Activated naive CD4-positive, alpha-beta T cell (primary cell): ENCODE results near the gene FHIP1A.
A peak's percentile ranks its signal among the peaks of the same experiment; 100 is the strongest.
"Not testable (repeated sequence)": the region's sequence is repeated elsewhere in the genome, so short reads cannot be mapped to it uniquely, and the experiment has no call there.

ENCODE experiments used
- DNase-seq, 4 experiments: peaks; one replicate each; lab custom pipeline; 2025; lab: John Stamatoyannopoulos, UW

The FHIP1A gene

DNA sequence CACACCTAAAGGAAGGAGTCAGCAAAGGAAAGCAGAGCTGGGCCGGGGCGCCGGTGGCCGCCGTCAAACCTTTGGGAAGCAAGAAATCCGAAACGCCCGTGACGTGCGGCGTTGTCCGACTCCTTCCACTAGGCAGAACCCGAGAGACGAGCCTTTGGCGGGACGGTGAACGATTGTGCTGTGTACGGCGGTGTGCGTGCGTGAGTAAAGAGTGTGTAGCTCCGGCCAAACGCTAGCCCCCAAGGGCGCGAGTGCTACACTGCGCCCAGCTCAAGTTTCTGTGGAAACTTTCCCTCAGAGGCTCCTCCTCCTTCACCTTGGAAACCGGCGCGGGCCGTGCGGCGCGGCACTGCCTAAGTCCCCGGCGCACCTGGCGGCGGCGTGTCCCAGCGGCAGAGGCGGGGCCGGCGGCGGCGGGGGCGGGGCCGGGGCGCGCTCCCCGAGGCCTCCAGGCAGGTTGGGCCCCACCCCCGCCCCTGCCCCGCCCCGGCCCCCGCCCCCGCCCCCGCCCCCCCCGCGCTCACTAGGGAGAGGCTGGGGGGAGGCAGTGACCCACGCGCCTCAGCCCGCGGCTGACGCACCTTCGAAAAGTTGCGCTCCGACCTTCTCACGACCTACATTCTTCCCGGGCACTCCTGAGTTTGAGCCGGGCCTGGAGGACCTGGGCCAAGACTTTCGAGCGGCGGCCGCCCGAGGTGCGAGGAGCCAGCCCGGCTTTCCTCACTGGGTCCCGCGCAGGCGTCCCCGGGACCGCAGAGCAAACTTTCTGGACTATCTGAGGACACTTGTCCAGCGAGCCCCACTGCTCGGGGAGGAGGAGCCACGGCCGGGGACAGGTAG lies at the start of gene FHIP1A:
TSS of gene FHIP1A (plus strand) at position 547 of the 840 bp plus-strand sequence. CDS start 157,084 bp downstream, outside the sequence.
- peak; percentile 22 to 83 (median 60) for DNase-seq

DNA sequence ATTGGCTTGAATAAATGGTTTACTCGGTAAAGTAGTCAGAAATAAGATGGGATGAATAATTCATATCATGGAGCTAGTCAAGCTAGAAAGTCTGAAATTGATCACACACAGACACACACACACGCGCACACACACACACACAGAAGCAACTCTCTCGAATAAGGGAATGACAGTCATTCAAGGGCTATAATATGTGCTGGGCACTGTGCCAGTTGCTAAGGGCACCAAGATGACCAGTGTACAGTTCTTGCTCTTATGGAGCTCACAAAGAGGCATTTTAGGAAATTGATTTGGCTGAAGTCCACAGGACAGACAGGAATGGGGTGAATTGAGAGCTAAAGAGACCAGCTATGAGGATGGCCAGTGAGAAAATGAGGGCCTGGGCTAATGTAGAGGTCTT lies 49.4 kb upstream of the FHIP1A start:
- no peak for DNase-seq

GRCh38 chr4:151361126-151361525 lies 47.9 kb upstream of the FHIP1A start:
- no peak for DNase-seq

DNA sequence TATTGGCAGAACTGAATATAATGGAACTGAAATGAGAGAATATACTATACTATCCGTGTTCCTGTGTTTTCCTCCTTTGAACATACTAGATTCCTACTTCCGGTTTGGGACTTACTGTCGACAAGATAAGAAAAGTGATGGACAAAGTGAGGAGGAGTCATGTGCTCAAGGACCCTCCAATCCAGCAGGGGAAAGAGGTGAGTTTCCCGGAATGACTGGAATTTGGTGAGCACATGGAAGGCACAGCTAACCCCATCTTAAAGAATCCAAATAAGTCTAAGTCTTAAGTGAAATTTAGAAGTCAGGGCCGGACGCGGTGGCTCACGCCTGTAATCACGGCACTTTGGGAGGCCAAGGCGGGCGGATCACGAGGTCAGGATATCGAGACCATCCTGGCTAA lies 47.0 kb upstream of the FHIP1A start:
- DNase-seq, result no peak

GRCh38 chr4:151362404-151363164 lies 46.4 kb upstream of the FHIP1A start:
- peak; percentile 35 to 59 (median 39) for DNase-seq

DNA sequence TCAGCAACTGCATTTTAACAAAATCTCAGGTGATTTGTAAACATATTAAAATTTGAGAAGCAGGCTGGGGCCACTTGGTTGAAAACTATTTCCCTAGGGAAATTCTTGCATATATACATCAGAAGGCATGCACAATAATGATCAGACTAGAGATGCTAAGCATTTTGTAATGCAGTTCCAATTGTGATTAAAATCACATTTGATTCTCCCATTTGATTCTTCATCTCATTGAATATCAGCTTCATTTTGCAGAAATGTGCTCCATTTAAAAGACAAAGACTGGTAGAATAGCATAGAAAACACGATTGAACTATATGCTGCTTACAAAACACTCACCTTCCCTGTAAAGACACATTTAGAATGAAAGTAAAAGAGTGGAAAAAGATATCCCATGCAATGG lies 32.4 kb upstream of the FHIP1A start:
- no peak for DNase-seq

- DNase-seq, result no peak
Measured at GRCh38 chr4:151389311-151389710, 19.7 kb upstream of the FHIP1A start.

DNA sequence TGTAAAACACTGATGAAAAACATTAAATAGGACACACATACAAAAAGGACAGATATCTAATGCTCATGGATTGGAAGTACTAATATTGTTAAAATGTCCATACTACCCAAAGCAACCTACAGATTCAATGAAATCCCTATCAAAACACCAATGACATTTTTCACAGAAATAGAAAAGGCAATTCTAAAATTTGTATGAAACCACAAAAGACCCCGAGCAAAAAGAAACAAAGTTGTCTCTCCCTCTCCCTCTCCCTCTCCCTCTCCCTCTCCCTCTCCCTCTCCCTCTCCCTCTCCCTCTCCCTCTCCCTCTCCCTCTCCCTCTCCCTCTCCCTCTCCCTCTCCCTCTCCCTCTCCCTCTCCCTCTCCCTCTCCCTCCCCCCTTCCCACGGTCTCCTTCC lies 19.2 kb upstream of the FHIP1A start:
- DNase-seq, result not testable (repeated sequence)

- no peak for DNase-seq
Measured at GRCh38 chr4:151395873-151396272, 13.1 kb upstream of the FHIP1A start.

DNA sequence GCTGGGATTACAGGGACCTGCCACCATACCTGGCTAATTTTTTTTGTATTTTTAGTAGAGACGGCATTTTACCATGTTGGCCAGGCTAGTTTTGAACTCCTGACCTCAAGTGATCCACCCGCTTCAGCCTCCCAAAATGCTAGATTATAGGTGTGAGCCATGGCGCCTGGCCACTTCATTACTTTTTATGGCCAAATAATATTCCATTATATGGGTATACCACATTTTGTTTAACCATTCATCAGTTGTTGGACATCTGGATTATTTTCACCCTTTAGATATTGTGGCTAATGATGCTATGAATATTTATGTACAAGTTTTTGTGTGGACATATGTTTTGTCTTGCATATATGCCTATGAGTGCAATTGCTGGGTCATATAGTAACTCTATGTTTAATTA lies 8.6 kb upstream of the FHIP1A start:
- DNase-seq, result no peak

DNA sequence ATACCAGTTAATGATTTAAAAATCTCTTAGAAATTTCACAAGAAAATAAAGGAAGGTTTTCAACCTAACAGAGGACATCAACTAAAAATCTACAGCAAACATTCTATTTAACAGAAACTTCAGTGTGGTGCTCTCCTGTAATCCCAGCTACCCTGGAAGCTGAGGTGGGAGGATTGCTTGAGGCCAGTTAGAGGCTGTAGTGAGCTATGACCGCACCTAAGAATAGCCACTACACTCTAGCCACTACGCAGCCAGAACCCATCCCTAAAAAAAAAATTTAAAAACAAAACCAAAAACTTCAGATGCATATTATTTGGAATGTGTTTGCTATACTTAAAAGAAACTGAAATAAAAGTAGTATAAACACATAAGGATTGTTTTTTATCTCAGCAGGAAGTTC lies 7.2 kb upstream of the FHIP1A start:
- no peak for DNase-seq

- DNase-seq, result no peak
Measured at GRCh38 chr4:151402145-151402865, 6.7 kb upstream of the FHIP1A start.

GRCh38 chr4:151403656-151404055 lies 5.3 kb upstream of the FHIP1A start:
- DNase-seq, result no peak

DNA sequence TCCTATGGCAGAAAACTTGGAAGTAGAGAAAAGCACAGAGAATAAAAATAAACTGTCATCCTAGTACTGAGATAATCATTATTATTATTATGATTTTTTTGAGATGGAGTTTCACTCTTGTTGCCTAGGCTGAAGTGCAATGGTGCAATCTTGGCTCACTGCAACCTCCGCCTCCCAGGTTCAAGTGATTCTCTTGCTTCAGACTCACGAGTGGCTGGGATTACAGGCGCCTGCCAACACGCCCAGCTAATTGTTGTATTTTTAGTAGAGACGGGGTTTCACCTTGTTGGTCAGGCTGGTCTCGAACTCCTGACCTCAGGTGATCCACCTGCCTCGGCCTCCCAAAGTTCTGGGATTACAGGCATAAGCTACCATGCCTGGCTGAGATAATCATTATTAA lies 4.2 kb upstream of the FHIP1A start:
- not testable (repeated sequence) for DNase-seq

- no peak for DNase-seq
Measured at GRCh38 chr4:151407018-151407417, 2.0 kb upstream of the FHIP1A start.

DNA sequence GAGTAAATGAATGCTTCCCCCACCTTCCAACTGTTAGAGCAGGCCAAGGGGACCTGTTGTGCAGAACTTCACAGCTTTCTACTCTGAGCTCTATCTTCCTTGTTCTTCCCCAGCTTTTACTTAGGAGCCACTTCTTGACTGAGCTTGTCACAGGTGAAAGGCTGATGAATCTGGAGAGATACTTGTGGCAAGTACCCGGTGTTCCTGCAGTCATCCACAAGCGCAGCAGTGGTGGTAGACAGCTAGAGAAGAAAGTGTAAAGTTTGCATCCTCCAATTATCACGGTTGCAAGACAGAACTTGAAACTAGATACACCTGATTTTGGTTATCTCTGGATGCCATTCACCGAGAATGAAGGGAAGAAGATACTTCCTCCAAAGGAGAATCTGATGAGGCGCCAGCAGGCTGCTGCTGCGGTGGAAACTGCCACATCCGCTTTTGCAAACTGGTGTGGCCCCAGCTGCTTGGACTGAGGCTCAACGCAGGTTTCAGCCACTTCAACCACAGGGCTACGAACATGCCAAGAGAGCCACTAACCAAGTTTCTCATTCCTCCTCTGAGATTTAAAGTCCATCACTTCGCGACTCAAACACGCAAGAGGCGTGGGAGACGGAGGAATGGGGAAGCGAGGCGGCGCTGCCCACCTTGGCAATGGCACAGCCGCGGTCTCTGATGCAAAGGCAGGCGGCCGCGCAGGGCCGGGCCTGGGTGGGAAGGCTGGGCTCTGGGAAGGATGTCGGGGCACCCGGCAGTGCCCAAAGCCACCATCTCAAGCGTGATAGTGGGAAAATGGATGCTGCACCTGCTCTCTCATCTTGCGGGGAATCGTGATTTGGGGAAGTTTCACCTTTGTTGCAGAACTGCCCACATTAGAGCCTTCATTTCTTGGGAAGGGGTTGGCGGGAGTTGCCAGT lies 1.3 kb upstream of the FHIP1A start:
- peak in 1 of 4 experiments; percentile 0 for DNase-seq

GRCh38 chr4:151408380-151408629 lies 671 bp upstream of the FHIP1A start:
- no peak for DNase-seq

DNA sequence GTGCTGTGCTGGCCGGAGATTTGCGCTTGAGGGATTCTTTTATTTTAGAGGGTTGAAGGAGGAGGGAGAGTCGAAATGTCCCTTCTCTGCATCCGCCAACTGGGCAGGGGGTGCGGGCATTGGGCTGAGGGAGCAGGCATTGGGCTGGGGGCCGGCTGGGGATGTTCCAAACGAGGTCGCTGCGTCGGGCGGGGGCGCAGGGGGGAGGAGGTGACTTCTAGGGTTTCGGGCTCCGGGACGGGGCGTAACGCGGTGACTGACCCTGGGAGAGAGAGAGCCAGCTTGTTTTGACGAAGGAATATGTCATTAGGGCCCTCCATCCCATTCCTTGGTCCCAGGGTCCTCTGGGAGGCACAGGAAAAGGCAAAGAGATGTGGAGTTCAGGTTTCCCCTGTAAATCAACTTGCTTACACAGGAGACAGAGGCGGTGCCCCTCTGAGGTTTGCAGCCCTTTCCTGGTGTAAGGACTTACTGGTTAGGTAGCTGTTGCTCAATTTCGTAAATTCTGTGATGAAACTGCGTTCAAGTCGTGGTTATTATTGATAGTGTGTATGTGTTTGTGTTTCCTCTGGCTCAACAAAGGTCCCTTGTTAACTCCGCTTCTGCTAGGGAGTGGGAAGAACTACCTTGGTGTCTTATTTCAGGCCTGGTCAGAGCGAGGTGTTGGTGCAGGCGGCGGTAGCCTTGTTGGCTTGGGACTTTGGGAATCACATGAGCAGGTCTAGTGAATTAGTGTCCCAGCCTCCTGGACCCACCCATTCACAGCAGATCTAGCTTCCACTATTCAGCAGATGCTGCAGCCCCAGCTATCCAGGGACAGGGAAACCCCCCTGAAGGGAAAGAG lies 716 bp downstream of the FHIP1A start:
- DNase-seq, result peak in 2 of 4 experiments; percentile 0 to 4

DNA sequence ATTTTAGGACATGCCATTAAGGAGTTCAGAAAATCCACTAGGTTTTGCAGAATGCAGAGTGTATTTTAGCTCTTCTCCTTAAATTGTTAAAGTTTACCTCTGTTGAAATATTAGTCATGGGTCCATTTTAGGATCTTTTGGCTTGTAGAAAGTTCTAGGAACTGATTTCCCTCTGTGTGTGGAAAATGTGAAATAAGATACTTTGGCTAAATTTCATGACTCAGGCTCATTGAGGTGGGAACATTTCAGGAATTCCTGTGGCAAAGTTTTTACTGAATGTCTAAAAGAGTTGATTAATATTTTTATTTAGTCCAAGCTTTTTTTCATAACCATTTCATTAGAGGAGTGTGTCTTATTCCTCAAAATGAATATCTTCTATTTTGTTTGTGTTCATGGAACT lies 7.0 kb downstream of the FHIP1A start:
- no peak for DNase-seq

DNA sequence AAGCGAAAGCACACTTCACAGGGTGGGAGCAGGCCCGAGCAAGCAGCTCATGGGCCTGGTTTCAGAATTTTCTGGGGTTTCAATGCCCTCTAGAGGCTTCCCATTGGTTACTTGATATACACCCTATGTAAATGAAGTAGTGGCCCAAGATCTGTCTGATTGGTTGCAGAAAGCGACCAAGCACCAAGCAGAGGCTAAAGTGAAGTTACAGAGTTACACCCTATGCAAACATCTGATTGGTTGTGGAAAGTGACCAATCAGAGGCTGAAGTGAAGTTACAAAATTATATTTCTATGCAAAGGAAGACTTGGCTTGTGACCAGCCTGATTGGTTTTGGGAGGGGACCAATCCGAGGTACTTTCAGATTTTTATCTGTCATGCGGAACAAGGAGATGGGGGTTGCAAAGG lies 8.2 kb downstream of the FHIP1A start:
- no peak for DNase-seq
